GM21786 (cell line): Measurements from ENCODE around the gene GGTLC3.
"Not testable (repeated sequence)": the region's sequence is repeated elsewhere in the genome, so short reads cannot be mapped to it uniquely, and the experiment has no call there.

Experiments
- ATAC-seq: cut with Tn5 transposase; IDR thresholded peaks from one replicate; pipeline ENCODE4 v1.9.1; 2021; ENCODE audit not compliant: unreplicated experiment

GGTLC3 gene

GRCh38 chr22:18522762-18523161 lies 4.8 kb upstream of the GGTLC3 start:
- not testable (repeated sequence) for ATAC-seq

- ATAC-seq = not testable (repeated sequence)
Measured at GRCh38 chr22:18513454-18513853, 4.5 kb downstream of the GGTLC3 start.

- ATAC-seq = not testable (repeated sequence)
Measured at GRCh38 chr22:18512378-18512777, 5.6 kb downstream of the GGTLC3 start.

GRCh38 chr22:18511327-18511726 lies 6.6 kb downstream of the GGTLC3 start:
- ATAC-seq = not testable (repeated sequence)

- not testable (repeated sequence) for ATAC-seq
Measured at GRCh38 chr22:18496227-18496626, 21.7 kb downstream of the GGTLC3 start.
